Measurements from ENCODE around the gene SNRK.

SNRK gene

DNA sequence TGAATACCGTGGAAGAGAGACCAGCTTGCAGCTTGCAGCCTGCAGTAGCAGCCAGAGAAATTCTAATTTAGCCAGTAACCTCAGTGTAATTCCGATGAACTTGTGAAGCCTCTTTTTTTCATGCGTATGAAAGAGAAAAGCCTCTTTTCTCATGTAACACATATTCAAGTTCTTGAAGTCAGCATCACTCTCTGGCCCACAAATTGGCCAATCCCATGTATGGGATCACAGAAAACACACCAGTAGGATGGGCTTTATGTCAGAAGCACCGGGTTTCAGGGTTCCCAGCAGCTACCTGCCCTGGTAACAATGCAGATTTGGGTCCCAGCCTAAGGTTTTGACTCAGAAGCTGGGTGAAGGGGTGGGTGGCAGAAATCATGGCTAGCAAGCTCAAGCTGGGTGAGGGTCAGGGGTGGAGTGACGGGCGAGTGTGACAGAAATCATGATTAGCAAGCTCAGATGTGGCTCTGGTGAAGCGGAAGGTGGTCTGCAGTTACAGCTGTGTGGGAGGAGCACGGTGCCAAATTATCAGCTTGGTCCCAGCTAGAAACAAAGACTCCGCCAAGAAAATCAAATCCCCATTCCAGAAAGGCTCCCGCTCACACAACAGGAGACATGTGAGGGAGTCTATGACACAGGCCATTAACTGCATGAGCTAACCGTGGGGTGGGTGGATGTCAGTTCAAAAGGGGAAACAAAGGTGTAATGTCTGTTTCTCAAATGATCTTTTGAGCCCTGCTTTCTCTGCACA, 86.6 kb downstream of the SNRK start:
- no peak overlapping the region for H3K4me3 Mint-ChIP-seq
- ATAC-seq: no peak
- H3K27ac Mint-ChIP-seq: no peak overlapping the region
- no peaks in the 10 kb centered on the region for H3K9me3 Mint-ChIP-seq
- no peaks in the 10 kb centered on the region for H3K27me3 Mint-ChIP-seq
- H3K36me3 Mint-ChIP-seq: no peaks in the 10 kb centered on the region
- H3K4me1 Mint-ChIP-seq: no peaks in the 10 kb centered on the region

- no peaks in the 10 kb centered on the region for H3K9me3 Mint-ChIP-seq
- no peaks in the 10 kb centered on the region for H3K27me3 Mint-ChIP-seq
- no peaks in the 10 kb centered on the region for H3K4me1 Mint-ChIP-seq
- H3K27ac Mint-ChIP-seq: no peak overlapping the region
- ATAC-seq: no peak
- no peak overlapping the region for H3K4me3 Mint-ChIP-seq
- H3K36me3 Mint-ChIP-seq: no peaks in the 10 kb centered on the region
Measured at GRCh38 chr3:43373560-43373928, 87.2 kb downstream of the SNRK start.

GRCh38 chr3:43378066-43378935, 92.0 kb downstream of the SNRK start:
- no peak for ATAC-seq
- peaks cover 12% of the 10 kb centered on the region for H3K27me3 Mint-ChIP-seq
- H3K36me3 Mint-ChIP-seq: no peaks in the 10 kb centered on the region
- peaks cover 3% of the 10 kb centered on the region for H3K9me3 Mint-ChIP-seq
- H3K4me3 Mint-ChIP-seq: no peak overlapping the region
- H3K27ac Mint-ChIP-seq: no peak overlapping the region
- H3K4me1 Mint-ChIP-seq: no peaks in the 10 kb centered on the region

GRCh38 chr3:43379343-43379742, 93.0 kb downstream of the SNRK start:
- H3K27me3 Mint-ChIP-seq: peaks cover 12% of the 10 kb centered on the region
- H3K27ac Mint-ChIP-seq: no peak overlapping the region
- peaks cover 3% of the 10 kb centered on the region for H3K36me3 Mint-ChIP-seq
- H3K4me1 Mint-ChIP-seq: no peaks in the 10 kb centered on the region
- no peak for ATAC-seq
- H3K9me3 Mint-ChIP-seq: peaks cover 4% of the 10 kb centered on the region
- no peak overlapping the region for H3K4me3 Mint-ChIP-seq

DNA sequence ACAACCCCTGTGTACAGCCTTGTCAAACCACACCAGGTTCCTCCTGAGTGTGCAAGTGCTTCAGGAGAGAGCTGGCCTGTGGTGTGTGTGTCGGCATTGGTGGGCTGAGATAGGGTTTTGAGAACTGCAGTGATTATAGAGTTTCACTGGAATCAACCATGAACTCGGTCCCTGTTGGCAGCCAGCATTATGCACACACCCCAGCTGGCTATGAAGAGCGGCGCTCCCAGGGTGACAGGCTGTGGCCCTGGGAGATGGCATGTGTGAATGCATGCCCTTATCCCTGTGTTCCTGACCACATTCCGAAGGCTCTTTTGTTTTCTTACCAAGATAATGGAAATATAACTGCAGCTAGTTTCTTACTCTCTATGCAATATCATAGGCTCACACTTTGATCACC, 101.8 kb downstream of the SNRK start:
- Mint-ChIP-seq H3K4me3 (no peak overlapping the region), H3K36me3 (peaks cover 13% of the 10 kb centered on the region), H3K9me3 (peaks cover 9% of the 10 kb centered on the region), H3K27ac (no peak overlapping the region), H3K27me3 (no peaks in the 10 kb centered on the region), H3K4me1 (peaks cover 17% of the 10 kb centered on the region)
- ATAC-seq: no peak

DNA sequence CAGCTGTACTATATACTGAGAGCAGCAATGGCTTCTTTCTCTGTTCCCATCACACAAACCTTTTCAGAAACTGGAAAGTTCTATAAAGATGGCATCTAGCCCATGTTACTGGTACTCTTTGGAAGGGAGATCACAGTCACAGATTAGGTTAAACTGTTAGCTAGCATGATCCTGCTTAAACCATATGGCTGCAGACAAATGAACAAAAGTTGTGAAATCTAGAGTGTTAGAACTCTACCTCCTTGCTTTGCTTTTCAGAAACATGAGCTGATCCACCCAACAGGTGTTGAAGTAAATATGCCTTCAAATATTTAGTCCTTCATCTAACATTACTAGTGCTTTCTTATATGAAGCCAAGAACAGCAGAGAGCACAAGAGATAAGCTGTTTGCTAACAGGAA, 102.6 kb downstream of the SNRK start:
- no peak for ATAC-seq
- Mint-ChIP-seq H3K36me3 (peaks cover 13% of the 10 kb centered on the region), H3K4me3 (no peak overlapping the region), H3K4me1 (peaks cover 18% of the 10 kb centered on the region), H3K9me3 (peaks cover 9% of the 10 kb centered on the region), H3K27ac (no peak overlapping the region), H3K27me3 (no peaks in the 10 kb centered on the region)

- H3K4me3 Mint-ChIP-seq: peak overlapping the region; percentile 2
- peaks cover 8% of the 10 kb centered on the region for H3K36me3 Mint-ChIP-seq
- peaks cover 5% of the 10 kb centered on the region for H3K9me3 Mint-ChIP-seq
- H3K27me3 Mint-ChIP-seq: no peaks in the 10 kb centered on the region
- peak overlapping the region; percentile 64 for H3K27ac Mint-ChIP-seq
- ATAC-seq: peak; percentile 75
- H3K4me1 Mint-ChIP-seq: peaks cover 25% of the 10 kb centered on the region
Measured at GRCh38 chr3:43389388-43390254, 103.3 kb downstream of the SNRK start.

GRCh38 chr3:43390255-43390588, 103.9 kb downstream of the SNRK start:
- Mint-ChIP-seq H3K27ac (peak overlapping the region; percentile 64), H3K4me1 (peaks cover 26% of the 10 kb centered on the region), H3K9me3 (peaks cover 3% of the 10 kb centered on the region), H3K4me3 (no peak overlapping the region), H3K27me3 (no peaks in the 10 kb centered on the region), H3K36me3 (peaks cover 2% of the 10 kb centered on the region)
- no peak for ATAC-seq

DNA sequence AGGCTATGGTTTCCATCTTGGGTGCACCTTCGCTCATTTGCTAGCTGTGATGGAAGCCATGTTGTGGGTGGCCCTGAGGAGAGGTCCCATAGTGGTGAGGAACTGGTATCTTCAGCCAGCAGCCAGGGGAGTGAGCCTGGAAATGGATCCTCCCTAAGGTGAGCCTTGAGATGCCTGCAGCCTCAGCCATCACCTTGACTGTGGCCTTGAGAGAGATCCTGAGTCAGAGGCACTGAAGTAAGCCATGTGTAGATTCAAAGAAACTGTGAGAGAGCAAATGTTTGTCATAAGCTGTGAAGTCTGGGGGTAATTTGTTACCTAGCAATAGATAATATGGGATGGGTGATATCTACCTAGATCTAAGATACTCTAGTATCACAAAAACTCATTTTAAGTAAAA, 105.3 kb downstream of the SNRK start:
- H3K27ac Mint-ChIP-seq: no peak overlapping the region
- H3K36me3 Mint-ChIP-seq: no peaks in the 10 kb centered on the region
- H3K4me1 Mint-ChIP-seq: peaks cover 26% of the 10 kb centered on the region
- H3K9me3 Mint-ChIP-seq: no peaks in the 10 kb centered on the region
- no peak overlapping the region for H3K4me3 Mint-ChIP-seq
- ATAC-seq: no peak
- no peaks in the 10 kb centered on the region for H3K27me3 Mint-ChIP-seq

- Mint-ChIP-seq H3K4me1 (peaks cover 24% of the 10 kb centered on the region), H3K27me3 (no peaks in the 10 kb centered on the region), H3K27ac (no peak overlapping the region), H3K4me3 (no peak overlapping the region), H3K36me3 (no peaks in the 10 kb centered on the region), H3K9me3 (no peaks in the 10 kb centered on the region)
- no peak for ATAC-seq
Measured at GRCh38 chr3:43394041-43394554, 107.8 kb downstream of the SNRK start.

- Mint-ChIP-seq H3K4me3 (no peak overlapping the region), H3K4me1 (peaks cover 6% of the 10 kb centered on the region), H3K9me3 (no peaks in the 10 kb centered on the region), H3K27me3 (no peaks in the 10 kb centered on the region), H3K27ac (no peak overlapping the region), H3K36me3 (no peaks in the 10 kb centered on the region)
- no peak for ATAC-seq
Measured at GRCh38 chr3:43399034-43399433, 112.7 kb downstream of the SNRK start.

- Mint-ChIP-seq H3K27me3 (no peaks in the 10 kb centered on the region), H3K27ac (no peak overlapping the region), H3K9me3 (no peaks in the 10 kb centered on the region), H3K4me1 (no peaks in the 10 kb centered on the region), H3K36me3 (no peaks in the 10 kb centered on the region), H3K4me3 (no peak overlapping the region)
- ATAC-seq: no peak
Measured at GRCh38 chr3:43400167-43400566, 113.8 kb downstream of the SNRK start.

All from stimulated activated memory B cell treated with anti-CD40 and anti-IgM and Interleukin-4, amounts not matched to agents 10 μg/mL and 1 μg/mL and 100 μg/mL, for 72 hours (primary cell).